ENCODE data around the gene OR51I2. TPM values are rescaled to one million over a fixed set of nuclear protein-coding genes. Genes with fewer than 3 reads are reported as not detected.

Gene OR51I2, protein sequence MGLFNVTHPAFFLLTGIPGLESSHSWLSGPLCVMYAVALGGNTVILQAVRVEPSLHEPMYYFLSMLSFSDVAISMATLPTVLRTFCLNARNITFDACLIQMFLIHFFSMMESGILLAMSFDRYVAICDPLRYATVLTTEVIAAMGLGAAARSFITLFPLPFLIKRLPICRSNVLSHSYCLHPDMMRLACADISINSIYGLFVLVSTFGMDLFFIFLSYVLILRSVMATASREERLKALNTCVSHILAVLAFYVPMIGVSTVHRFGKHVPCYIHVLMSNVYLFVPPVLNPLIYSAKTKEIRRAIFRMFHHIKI
- total RNA-seq, result not detected

DNA sequence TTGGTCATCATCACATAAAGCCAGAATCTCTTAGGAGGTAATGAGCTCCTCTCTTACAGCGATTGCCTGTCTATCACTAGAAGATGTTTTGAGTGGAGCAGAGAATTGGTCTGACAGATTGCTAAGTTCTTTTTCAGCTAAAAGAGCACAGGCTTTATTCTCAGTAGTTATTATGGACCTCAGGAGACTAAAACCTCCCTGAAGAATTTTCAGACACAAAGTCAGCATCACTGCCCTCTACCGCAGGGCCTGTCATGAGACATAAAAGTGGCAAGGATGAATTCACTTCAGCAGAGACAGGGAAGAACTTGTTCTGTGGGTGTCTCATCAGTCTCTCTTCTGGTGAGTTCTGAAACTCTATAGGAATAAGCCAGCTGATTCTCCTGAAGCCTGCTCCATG lies at the start of gene OR51I2:
Gene OR51I2 (plus strand): TSS at position 301 of the 400 bp plus-strand sequence. CDS start 4,166 bp downstream, outside the sequence.
- H3K9me3 Mint-ChIP-seq, result no peaks in the 10 kb centered on the region
- H3K36me3 Mint-ChIP-seq, result no peaks in the 10 kb centered on the region
- no peak within 1 kb of the TSS for H3K27ac Mint-ChIP-seq
- no peak for DNase-seq (ENCODE audit: low spot score in 2 of 2)
- ATAC-seq, result no peak

DNA sequence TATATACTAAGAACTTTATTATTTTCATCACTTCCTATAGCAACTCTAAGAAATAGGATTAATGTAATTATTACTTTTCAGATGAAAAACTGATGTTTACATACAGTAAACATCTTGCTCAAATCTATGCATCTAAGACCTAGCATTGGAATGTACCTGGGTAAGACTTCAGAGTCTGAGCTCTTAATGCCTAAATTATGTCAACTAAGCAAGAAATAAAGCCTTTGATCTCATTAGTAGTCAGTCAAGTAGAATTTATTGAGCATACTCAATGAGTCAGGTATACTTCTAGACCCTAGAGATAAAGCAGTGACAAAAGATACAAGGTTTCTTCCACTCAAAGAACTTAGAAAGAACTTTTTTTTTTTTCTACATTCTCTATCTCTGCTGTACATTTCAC lies 44.0 kb upstream of the OR51I2 start:
- DNase-seq (ENCODE audit: low spot score in 2 of 2) (no peak), ATAC-seq (no peak)
- peaks cover 0 to 5% of the 10 kb centered on the region in 2 donors for H3K9me3 Mint-ChIP-seq
- no peaks in the 10 kb centered on the region for H3K36me3 Mint-ChIP-seq
- no peak overlapping the region for H3K27ac Mint-ChIP-seq

DNA sequence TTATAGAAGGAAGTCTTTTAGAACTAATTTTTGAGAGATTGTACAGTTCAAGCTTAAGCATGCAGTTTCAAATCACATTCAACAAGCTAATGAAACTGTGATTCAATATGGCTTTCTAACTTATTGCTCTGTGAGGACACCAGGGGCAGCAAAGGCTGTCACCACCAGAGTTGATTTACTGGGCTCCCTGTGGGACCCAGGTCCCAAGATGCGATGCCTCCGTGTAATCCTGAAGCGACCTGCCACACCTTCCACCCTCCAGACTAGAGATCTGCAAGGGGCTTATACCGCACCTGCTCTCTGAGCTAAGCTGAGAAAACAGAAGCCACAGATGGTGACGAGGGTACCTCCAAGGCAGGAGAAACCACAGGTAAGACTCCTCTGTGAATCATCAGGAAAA lies 28.1 kb upstream of the OR51I2 start:
- Mint-ChIP-seq H3K9me3 (no peaks in the 10 kb centered on the region), H3K27ac (no peak overlapping the region), H3K36me3 (no peaks in the 10 kb centered on the region)
- ATAC-seq (no peak), DNase-seq (ENCODE audit: low spot score in 2 of 2) (no peak)

DNA sequence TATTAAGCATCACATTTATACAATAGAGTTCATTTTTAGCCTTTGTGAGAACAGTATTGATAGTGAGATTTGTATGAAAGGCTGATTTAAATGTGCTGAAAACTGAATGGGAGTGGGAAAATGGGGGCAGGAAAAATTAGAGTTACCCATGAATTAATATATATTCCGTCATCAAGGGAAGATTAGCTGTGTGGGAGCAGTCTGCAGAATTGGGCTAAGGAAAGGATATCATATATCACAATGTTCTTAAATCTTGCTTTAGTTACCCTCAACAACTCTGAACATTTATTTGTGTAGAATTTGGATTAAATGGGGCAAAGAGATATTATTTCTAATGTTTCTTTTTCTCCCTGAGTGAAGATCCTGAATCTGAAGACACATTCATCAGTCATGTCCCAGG lies 27.3 kb upstream of the OR51I2 start, which contains the start of gene OR51Q1:
Gene OR51Q1 (plus strand): TSS at position 301 of the 400 bp plus-strand sequence. CDS start 90 bp downstream, at position 391.
- no peaks in the 10 kb centered on the region for H3K36me3 Mint-ChIP-seq
- no peak for DNase-seq (ENCODE audit: low spot score in 2 of 2)
- ATAC-seq, result no peak
- no peak within 1 kb of the TSS for H3K27ac Mint-ChIP-seq
- H3K9me3 Mint-ChIP-seq, result no peaks in the 10 kb centered on the region

DNA sequence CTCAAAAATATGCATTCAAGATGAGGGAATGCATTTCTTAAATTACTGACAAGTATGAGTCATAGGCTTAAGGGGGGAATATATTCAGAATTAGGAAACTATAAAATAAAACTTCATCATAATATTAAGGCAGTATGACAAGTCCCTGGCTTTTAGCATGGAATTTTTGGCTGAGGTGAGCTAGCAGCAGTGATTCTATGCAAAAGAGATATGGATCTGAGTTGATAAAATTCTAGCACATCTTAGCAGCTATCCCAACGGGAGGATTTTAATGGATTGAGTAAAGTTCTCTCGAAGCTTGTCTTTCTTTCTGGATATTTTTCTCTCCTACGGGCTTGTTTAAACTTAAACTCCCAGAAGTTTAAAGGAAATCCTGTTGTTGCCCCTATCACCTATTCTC lies 26.0 kb upstream of the OR51I2 start:
- DNase-seq (ENCODE audit: low spot score in 2 of 2), result no peak
- no peak for ATAC-seq
- H3K9me3 Mint-ChIP-seq, result no peaks in the 10 kb centered on the region
- no peaks in the 10 kb centered on the region for H3K36me3 Mint-ChIP-seq
- no peak overlapping the region for H3K27ac Mint-ChIP-seq

DNA sequence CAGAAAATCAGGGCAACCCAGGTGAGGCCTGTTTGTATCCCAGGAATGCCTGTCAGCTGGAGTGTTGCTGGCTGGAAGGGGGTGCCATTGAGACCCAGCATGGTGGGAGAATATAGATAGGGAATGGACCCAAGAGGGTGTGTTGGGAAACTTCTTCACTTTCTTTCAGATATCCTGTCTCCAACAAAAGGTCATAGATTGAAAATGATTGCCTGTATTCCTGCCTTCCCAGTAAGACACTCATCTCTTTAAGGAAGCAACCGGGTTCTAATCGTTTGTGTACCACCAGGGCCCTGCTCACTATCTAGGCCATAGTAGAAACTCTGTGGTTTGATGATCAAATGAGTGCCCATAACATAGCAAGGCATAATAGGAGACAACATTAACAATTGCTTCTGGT lies 7.7 kb upstream of the OR51I2 start, which contains the start of gene OR51I1:
Gene OR51I1 (minus strand): TSS at position 101 of the 400 bp plus-strand sequence. CDS start 0 bp downstream, at position 101.
- DNase-seq (ENCODE audit: low spot score in 2 of 2) (no peak), ATAC-seq (no peak)
- no peak within 1 kb of the TSS for H3K27ac Mint-ChIP-seq

DNA sequence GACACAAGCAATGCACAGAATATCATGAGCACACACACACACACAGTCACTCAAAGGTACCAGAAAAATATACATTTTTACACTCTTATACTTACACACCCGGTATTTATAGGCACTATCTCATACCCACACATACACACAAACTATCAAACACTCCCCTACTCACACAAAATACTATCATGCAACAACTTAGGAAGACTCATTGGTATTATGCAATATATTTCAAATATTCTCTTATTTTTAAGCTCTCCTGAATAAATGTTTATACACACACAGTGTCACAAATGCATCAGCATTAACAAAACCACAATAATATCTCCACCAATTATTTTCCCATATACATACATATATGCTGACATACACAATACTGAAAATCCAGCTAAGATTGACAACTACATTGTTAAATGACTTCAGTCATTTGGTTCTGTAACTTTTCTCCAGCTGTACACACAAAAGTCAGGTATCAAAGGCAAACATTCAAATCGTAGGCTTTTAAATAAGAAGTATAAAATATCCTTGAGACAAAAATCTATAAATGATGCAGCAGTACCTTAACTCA lies 5.2 kb upstream of the OR51I2 start:
- DNase-seq (ENCODE audit: low spot score in 2 of 2) (no peak), ATAC-seq (no peak)
- Mint-ChIP-seq H3K36me3 (no peaks in the 10 kb centered on the region), H3K27ac (no peak overlapping the region), H3K9me3 (no peaks in the 10 kb centered on the region)

More for the DNA sequence above, 7.7 kb upstream of the OR51I2 start, which contains the start of gene OR51I1:
- H3K36me3 Mint-ChIP-seq, result no peaks in the 10 kb centered on the region
- H3K9me3 Mint-ChIP-seq, result no peaks in the 10 kb centered on the region

DNA sequence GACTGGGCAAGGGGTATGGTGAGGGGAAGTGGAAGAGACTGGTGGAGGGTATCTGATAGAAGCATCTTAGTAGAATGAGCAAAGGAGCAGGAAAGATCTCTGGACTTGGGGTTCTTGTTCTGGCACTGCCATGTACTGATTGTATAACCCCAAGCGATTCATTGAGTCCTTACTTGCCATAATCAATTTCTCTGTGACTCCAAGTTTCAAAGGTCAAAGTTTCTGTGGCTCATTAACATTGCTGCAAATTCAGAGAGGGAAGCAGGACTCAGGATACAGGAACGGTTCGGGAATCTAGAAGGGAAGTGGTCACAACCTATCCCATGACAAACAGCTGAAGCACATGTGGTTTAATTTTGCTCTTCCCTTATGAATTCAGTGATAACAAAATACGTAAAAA lies 309 bp downstream of the OR51I2 start:
- Mint-ChIP-seq H3K9me3 (no peaks in the 10 kb centered on the region), H3K36me3 (no peaks in the 10 kb centered on the region), H3K27ac (no peak overlapping the region)
- DNase-seq (ENCODE audit: low spot score in 2 of 2) (no peak), ATAC-seq (no peak)

DNA sequence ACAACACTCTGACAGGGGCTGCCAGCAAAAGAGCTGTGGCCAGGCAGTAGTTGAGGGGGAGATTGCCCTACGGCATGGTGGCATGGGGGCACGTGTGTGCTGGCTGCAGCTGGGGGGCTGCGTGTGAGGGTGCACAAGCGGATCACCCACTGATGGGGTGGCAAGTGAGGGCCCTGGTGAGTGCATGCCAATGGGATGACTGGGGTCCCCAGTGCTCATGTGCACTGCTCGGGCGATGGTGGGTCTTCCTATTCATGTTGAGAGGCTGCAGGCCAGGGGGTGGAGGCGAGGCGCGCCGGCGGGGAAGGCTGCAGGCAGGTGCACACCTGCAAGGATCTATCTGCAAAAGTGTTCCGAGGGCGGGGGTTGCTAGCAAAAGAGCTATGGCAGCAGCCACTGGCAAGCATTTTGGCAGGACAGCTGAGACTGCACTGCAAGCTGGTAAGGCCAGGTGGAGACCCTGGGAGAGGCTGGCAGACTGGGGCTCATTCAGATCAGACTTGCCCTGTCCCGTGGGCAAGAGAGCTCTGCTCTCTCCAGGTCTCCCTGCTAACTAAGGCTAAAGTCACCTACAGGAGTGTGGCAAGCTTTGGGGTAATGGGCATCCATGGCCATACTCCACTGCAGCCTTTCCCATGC lies 12.0 kb downstream of the OR51I2 start:
- Mint-ChIP-seq H3K36me3 (no peaks in the 10 kb centered on the region), H3K27ac (peak overlapping the region in 1 of 2 donors; percentile 56), H3K9me3 (peaks cover 0 to 8% of the 10 kb centered on the region in 2 donors)
- ATAC-seq (no peak), DNase-seq (ENCODE audit: low spot score in 2 of 2) (no peak)

DNA sequence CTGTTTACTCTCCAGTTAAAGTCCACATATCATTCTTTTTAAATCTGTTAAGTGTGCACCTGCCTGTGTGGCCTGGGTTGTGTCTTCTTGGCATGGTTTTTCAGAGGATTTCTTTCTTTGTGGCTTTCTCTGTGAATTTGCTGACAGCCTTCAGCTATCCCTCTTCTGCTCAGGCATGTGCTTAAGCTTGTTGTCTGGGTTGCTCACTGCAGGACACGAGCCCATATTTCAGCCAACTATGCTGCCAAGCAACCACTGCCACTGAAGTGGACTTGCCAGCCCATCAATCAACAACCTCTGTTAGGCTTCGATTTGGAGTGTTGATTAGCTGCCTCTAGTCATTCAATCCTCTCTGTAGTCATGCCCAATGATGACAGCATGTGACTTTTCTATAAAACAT lies 18.4 kb downstream of the OR51I2 start:
- no peaks in the 10 kb centered on the region for H3K36me3 Mint-ChIP-seq
- H3K9me3 Mint-ChIP-seq, result no peaks in the 10 kb centered on the region
- H3K27ac Mint-ChIP-seq, result no peak overlapping the region
- DNase-seq (ENCODE audit: low spot score in 2 of 2) (no peak), ATAC-seq (no peak)

DNA sequence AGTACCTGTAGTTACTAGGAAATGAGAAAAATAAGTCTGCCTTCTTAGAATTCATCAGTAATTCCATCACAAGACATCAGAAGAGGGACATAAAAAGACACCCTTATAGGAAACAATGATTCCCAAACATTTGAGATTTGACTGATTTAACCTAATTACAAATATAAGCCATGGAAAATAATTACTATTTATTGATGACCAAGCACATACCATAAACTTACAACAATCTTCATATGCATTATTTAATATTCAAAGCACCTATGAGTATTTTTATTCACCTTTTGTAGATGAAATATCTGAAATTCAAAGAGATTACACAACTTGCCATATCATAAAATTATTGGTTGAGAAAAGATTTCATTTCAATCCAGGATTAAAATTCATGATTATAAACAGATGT lies 24.8 kb downstream of the OR51I2 start:
- no peaks in the 10 kb centered on the region for H3K9me3 Mint-ChIP-seq
- no peaks in the 10 kb centered on the region for H3K36me3 Mint-ChIP-seq
- no peak overlapping the region for H3K27ac Mint-ChIP-seq
- DNase-seq (ENCODE audit: low spot score in 2 of 2) (no peak), ATAC-seq (no peak)

DNA sequence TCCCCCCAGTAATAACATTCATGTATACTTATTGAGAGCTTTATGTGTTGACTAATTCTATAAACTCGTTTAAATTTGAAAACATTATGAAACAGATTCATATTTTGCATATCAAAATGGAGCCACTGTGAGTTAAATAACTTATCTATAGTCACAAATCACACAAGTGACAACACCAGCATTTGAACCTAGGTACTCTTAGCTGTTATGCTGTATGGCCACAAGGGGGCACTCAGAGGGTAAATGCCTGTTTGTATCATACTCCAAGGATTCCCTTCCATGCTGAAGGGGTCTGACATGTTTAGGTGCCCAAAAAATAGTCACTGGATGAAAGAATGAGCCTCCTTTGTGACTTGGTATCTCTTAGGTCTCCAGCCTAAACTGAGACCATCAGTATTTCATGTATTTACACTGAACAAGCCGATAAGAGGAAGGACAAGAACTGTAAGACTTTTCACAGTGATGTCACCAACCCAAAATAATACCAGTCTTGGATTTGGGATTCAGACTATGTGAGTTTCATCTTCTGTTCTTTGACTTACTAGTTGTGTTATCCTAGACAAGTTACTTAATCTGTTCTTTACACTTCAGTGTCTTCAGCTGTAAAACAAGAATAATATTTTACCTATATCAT lies 27.2 kb downstream of the OR51I2 start:
- DNase-seq (ENCODE audit: low spot score in 2 of 2) (peak in 1 of 2 donors; percentile 38), ATAC-seq (peak; percentile 58 to 62)
- Mint-ChIP-seq H3K27ac (no peak overlapping the region), H3K36me3 (no peaks in the 10 kb centered on the region), H3K9me3 (no peaks in the 10 kb centered on the region)

DNA sequence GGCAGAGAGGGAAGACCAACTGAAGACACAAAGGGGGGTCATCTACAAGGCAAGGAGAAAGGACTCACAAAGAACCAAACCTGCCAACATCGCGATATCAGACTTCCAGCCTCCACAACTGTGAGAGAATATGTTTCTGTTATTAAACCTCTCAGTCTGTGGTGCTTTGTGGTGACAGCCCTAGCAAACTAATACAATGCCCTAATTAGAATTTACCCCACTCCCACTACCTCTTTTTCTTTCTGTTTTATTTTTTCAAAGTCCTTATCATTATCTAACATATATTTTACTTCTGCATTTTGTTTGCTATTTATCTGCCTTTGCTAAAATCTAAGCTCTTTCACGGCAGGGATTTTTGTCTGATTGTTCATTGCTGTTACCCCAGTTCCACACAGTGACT lies 36.9 kb downstream of the OR51I2 start:
- Mint-ChIP-seq H3K9me3 (no peaks in the 10 kb centered on the region), H3K27ac (no peak overlapping the region), H3K36me3 (no peaks in the 10 kb centered on the region)
- no peak for DNase-seq (ENCODE audit: low spot score in 2 of 2)
- no peak for ATAC-seq

DNA sequence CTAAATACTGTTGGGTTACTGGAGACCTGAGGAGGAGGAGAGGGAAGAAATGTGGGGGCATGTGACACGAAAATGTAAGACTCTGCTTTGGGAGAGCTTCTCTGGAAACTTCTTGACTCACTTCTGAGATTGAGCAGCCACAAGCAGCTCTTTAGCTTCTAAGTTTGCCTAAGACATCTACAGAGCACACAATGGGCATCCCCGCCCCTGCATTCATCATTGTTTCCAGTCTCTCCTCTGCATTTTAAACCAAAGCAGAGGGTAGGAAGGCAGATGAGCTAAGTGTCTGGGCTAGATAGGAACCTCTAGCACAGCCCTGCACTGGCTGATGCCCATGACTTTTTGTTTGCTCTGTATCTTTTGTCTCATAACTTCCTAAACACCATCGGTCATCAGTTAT lies 37.3 kb downstream of the OR51I2 start:
- no peak for DNase-seq (ENCODE audit: low spot score in 2 of 2)
- H3K36me3 Mint-ChIP-seq, result no peaks in the 10 kb centered on the region
- peak; percentile 31 to 76 for ATAC-seq
- H3K27ac Mint-ChIP-seq, result no peak overlapping the region
- no peaks in the 10 kb centered on the region for H3K9me3 Mint-ChIP-seq

DNA sequence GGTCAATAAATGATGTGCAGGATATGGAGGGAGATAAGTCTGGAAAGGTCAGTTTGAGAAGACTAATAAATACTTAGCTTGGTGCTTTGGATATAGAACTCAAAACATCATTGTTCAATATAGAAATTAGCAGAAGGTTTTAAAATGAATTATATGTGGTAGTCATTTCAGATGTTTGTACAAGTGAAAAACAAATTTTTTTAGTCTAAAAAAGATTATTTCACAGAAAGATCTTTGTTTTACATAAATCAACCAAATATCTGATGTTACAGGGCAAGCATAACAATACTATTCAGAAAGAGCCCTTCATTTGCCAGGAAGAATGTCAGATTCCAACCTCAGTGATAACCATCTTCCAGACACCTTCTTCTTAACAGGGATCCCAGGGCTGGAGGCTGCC lies 39.3 kb downstream of the OR51I2 start, which contains the start of gene OR52D1:
Gene OR52D1 (plus strand): TSS at position 301 of the 400 bp plus-strand sequence. CDS start 22 bp downstream, at position 323.
- H3K36me3 Mint-ChIP-seq, result no peaks in the 10 kb centered on the region
- ATAC-seq (no peak), DNase-seq (ENCODE audit: low spot score in 2 of 2) (no peak)
- H3K27ac Mint-ChIP-seq, result no peak within 1 kb of the TSS
- no peaks in the 10 kb centered on the region for H3K9me3 Mint-ChIP-seq

DNA sequence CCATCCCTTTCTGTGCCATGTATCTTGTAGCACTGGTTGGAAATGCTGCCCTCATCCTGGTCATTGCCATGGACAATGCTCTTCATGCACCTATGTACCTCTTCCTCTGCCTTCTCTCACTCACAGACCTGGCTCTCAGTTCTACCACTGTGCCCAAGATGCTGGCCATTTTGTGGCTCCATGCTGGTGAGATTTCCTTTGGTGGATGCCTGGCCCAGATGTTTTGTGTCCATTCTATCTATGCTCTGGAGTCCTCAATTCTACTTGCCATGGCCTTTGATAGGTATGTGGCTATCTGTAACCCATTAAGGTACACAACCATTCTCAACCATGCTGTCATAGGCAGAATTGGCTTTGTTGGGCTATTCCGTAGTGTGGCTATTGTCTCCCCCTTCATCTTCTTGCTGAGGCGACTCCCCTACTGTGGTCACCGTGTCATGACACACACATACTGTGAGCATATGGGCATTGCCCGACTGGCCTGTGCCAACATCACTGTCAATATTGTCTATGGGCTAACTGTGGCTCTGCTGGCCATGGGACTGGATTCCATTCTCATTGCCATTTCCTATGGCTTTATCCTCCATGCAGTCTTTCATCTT lies 39.8 kb downstream of the OR51I2 start:
- no peak for DNase-seq (ENCODE audit: low spot score in 2 of 2)
- Mint-ChIP-seq H3K36me3 (no peaks in the 10 kb centered on the region), H3K27ac (no peak overlapping the region), H3K9me3 (no peaks in the 10 kb centered on the region)
- ATAC-seq, result no peak

All from activated naive CD4-positive, alpha-beta T cell treated with anti-CD3 and anti-CD28 coated beads, Interleukin-2, amount 50 U/mL, for 72 hours (primary cell).